LNCaP clone FGC (cell line): Measurements from ENCODE around the gene TUBGCP5.
A peak's percentile ranks its signal among the peaks of the same experiment; 100 is the strongest.
"Not testable (repeated sequence)": the region's sequence is repeated elsewhere in the genome, so short reads cannot be mapped to it uniquely, and the experiment has no call there.

ENCODE experiments used
- DNase-seq: peaks from one replicate; pipeline ENCODE4 v3.0.0-alpha.2; 2011; ENCODE audit warnings: low read depth
- H3K4me3 ChIP-seq: 2 replicates; pipeline ENCODE4 v1.5.1; 2011; ENCODE audit warnings: mild to moderate bottlenecking, low read depth, low read length, control low read depth
- CTCF ChIP-seq: IDR thresholded peaks from 2 replicates; pipeline ENCODE4 v1.5.1; 2012; ENCODE audit warnings: mild to moderate bottlenecking; ENCODE audit not compliant: control insufficient read depth, insufficient read depth; ENCODE audit errors: extremely low read depth

The TUBGCP5 gene

GRCh38 chr15:23055316-23055715 lies 15.9 kb upstream of the TUBGCP5 start:
- H3K4me3 ChIP-seq: no peak overlapping the region
- TF ChIP-seq CTCF: no peak
- DNase-seq: no peak

- no peak for DNase-seq
- TF ChIP-seq CTCF: no peak
- H3K4me3 ChIP-seq: no peak overlapping the region
These were observed 13.2 kb upstream of the TUBGCP5 start for GRCh38 chr15:23052522-23052921.

GRCh38 chr15:23050708-23051107 lies 11.3 kb upstream of the TUBGCP5 start:
- no peak overlapping the region for H3K4me3 ChIP-seq
- DNase-seq: no peak
- TF ChIP-seq CTCF: no peak

- TF ChIP-seq CTCF: no peak
- no peak for DNase-seq
- H3K4me3 ChIP-seq: no peak overlapping the region
These were observed 10.7 kb upstream of the TUBGCP5 start for GRCh38 chr15:23049984-23050628.

- not testable (repeated sequence) for H3K4me3 ChIP-seq, DNase-seq
These were observed 9.4 kb upstream of the TUBGCP5 start for GRCh38 chr15:23048572-23049282.

DNA sequence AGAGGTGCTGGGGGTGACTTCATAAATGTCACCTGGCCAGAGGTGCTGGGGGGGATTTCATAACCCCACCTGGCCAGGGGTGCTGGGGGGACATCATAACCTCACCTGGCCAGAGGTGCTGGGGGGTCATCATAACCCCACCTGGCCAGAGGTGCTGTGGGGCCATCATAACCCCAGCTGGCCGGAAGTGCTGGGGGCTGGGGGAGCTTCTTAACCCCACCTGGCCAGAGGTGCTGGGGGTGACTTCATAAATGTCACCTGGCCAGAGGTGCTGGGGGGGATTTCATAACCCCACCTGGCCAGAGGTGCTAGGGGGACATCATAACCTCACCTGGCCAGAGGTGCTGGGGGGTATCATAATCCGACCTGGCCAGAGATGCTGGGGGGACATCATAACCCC lies 4.6 kb upstream of the TUBGCP5 start:
- DNase-seq, H3K4me3 ChIP-seq: not testable (repeated sequence)

DNA sequence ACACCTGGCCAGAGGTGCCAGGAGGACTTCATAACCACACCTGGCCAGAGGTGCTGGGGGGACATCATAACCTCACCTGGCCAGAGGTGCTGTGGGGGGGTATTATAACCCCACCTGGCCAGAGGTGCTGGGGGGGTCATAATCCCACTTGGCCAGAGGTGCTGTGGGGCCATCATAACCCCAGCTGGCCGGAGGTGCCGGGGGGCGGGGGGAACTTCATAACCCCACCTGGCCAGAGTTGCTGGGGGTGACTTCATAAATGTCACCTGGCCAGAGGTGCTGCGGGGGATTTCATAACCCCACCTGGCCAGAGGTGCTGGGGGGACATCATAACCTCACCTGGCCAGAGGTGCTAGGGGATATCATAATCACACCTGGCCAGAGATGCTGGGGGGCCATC lies 4.2 kb upstream of the TUBGCP5 start:
- DNase-seq, H3K4me3 ChIP-seq: not testable (repeated sequence)

DNA sequence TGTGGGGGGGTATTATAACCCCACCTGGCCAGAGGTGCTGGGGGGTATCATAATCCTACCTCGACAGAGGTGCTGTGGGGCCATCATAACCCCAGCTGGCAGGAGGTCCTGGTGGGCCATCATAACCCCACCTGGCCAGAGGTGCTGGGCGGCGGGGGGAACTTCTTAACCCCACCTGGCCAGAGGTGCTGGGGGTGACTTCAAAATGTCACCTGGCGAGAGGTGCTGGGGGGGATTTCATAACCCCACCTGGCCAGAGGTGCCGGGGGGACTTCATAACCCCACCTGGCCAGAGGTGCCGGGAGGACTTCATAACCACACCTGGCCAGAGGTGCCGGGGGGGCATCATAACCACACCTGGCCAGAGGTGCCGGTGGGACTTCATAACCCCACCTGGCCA lies 2.4 kb upstream of the TUBGCP5 start:
- not testable (repeated sequence) for H3K4me3 ChIP-seq, DNase-seq

DNA sequence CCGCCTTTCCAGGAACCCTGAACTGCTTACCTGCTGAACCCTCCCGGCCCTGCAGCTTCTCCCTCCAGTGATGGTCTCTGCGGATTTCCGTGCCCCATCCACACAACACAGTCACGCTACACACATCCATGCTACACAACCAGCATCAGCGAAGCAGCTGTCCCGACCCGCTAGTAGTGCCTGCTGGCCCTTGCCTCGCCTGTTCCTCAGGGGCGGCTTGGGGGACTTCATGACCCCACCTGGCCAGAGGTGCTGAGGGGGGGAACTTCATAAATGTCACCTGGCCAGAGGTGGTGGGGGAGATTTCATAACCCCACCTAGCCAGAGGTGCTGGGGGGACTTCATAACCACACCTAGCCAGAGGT lies 530 bp upstream of the TUBGCP5 start:
- DNase-seq: no peak
- TF ChIP-seq CTCF: no peak
- peak overlapping the region; percentile 90 for H3K4me3 ChIP-seq
